H1 (cell line): Measurements from ENCODE around the gene KCNMA1. TPM values are rescaled to one million over a fixed set of nuclear protein-coding genes. Genes with fewer than 3 reads are reported as not detected.

Experiments used
- BRCA1 ChIP-seq: IDR thresholded peaks from 2 replicates; pipeline ENCODE4 v1.6.1; 2012; ENCODE audit warnings: low read depth, low read length, improper control_type of control experiment
- CHD7 ChIP-seq: fragments of 300-600 bp; sonication (generic); IDR thresholded peaks from 2 replicates; pipeline ENCODE4 v1.7.1; 2012; ENCODE audit warnings: low read length, moderate library complexity, mild to moderate bottlenecking, inconsistent platforms; ENCODE audit not compliant: insufficient replicate concordance
- CTCF ChIP-seq, 3 experiments: IDR thresholded peaks; 1 replicate in 2 of 3; 2 replicates in 1 of 3; pipeline versions ENCODE4 v1.5.1 to v1.6.1; 2011; ENCODE audit warnings: low read length in 3 of 3, mild to moderate bottlenecking in 3 of 3, inconsistent platforms in 2 of 3, low read depth in 1 of 3, moderate library complexity in 1 of 3; ENCODE audit not compliant: insufficient read depth in 1 of 3; ENCODE audit errors: control extremely low read depth in 1 of 3
- EGR1 ChIP-seq: IDR thresholded peaks from 2 replicates; pipeline ENCODE4 v1.6.1; 2011; ENCODE audit warnings: low read depth, low read length, borderline replicate concordance
- JUN ChIP-seq: IDR thresholded peaks from 2 replicates; pipeline ENCODE4 v1.6.1; 2011; ENCODE audit warnings: low read depth, mild to moderate bottlenecking, improper control_type of control experiment, low read length
- KDM1A ChIP-seq: fragments of 200-600, 300-600 bp; sonication (generic); IDR thresholded peaks from 2 replicates; pipeline ENCODE4 v1.7.1; 2016; ENCODE audit warnings: mild to moderate bottlenecking, low read length, borderline replicate concordance
- USF2 ChIP-seq: IDR thresholded peaks from 2 replicates; pipeline ENCODE4 v1.6.1; 2011; ENCODE audit warnings: low read length, improper control_type of control experiment
- polyA plus RNA-seq, 7 experiments: library from polyadenylated mRNA; depleted of rRNA in 3 of 7; stranded (reverse) in 5 of 7; unstranded in 2 of 7; fragments of >200 nt in 5 of 7; fragments of 200-250 nt in 2 of 7; gene quantifications; 1 replicate in 5 of 7; 2 replicates in 1 of 7; 4 replicates in 1 of 7; pipeline versions ENCODE4 v1.2.1 to v1.2.3, GENCODE V29; 2011 to 2013; ENCODE audit warnings: missing spikeins in 2 of 7, mixed read lengths in 2 of 7
- total RNA-seq: library from RNA; stranded (reverse); fragmentation: NEBNext Ultra II Directional; extraction: Animal tissue kit (Norgen Biotek cat#: 25700); gene quantifications from 2 replicates; pipeline ENCODE4 v1.2.1, GENCODE V29; 2021

KCNMA1 gene
- total and polyA plus RNA-seq, 2 of the 8 experiments (the other 6 are each of a cell fraction or from before 2014, with no cell fraction given), result 10.2 to 11.1 TPM

- TF ChIP-seq CHD7 (no peak), BRCA1 (no peak), KDM1A (no peak), USF2 (no peak), EGR1 (no peak; the same call in 1 of the 2 replicates), JUN (no peak), CTCF (IDR thresholded peaks at IDR 0.05; ENCODE audit: control extremely low read depth in 1 of 3, insufficient read depth in 1 of 3, low read depth in 1 of 3, low read length in 3 of 3) (no peak)
- TF ChIP-seq, all 59 proteins: peak for 0
Measured at GRCh38 chr10:77452952-77453564, 184.6 kb downstream of the KCNMA1 start (continued).
